Measurements from ENCODE around the gene LRRC39.

Gene LRRC39

DNA sequence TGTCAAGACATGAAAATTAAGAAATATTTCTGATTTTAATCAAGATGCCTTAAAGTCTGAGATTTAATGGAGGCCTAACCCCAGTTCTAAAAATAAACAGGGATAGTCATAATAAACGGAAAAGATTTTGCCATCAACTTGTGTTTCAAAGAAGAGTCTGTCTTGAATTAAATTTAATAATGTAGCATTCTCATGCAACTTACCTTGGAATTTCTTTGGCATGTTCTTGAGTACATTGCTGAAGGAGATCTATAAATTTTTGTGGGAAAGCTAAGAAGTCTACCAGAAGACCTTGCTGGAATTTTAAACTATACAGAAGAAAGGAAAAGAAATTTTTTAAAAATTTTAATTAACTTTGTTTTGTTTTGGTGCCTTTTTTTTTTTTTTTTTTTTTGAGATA, 55.9 kb downstream of the LRRC39 start:
- in situ Hi-C loops (cut with HindIII; ENCODE audit: low sequenced_read_pairs): no loop called here
- TF ChIP-seq, protein P1, sequence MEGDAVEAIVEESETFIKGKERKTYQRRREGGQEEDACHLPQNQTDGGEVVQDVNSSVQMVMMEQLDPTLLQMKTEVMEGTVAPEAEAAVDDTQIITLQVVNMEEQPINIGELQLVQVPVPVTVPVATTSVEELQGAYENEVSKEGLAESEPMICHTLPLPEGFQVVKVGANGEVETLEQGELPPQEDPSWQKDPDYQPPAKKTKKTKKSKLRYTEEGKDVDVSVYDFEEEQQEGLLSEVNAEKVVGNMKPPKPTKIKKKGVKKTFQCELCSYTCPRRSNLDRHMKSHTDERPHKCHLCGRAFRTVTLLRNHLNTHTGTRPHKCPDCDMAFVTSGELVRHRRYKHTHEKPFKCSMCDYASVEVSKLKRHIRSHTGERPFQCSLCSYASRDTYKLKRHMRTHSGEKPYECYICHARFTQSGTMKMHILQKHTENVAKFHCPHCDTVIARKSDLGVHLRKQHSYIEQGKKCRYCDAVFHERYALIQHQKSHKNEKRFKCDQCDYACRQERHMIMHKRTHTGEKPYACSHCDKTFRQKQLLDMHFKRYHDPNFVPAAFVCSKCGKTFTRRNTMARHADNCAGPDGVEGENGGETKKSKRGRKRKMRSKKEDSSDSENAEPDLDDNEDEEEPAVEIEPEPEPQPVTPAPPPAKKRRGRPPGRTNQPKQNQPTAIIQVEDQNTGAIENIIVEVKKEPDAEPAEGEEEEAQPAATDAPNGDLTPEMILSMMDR (IDR thresholded peaks at IDR 0.05; ENCODE audit: low read depth, low read length, missing control alignments): no peak
- DNase-seq (ENCODE audit: low read depth): no peak
- no peak overlapping the region for H3K4me3 ChIP-seq (ENCODE audit: low read depth, low read length)

DNA sequence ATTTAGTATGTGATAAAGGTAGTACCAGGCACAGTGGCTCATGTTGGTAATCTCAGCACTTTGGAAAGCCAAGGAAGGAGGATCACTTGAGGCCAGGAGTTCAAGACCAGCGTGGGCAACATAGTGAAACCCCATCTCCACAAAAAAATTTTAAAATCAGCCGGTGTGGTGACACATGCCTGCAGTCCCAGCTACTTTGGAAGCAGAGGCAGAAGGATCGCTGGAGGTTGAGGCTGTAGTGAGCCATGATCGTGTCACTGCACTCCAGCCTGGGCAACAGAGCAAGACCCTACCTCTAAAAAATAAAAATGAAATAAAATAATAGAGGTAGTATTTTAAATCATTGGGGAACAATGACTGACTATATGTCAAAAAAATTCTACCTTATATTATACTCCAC, 62.5 kb downstream of the LRRC39 start:
- no peak overlapping the region for H3K4me3 ChIP-seq (ENCODE audit: low read depth, low read length)
- in situ Hi-C loops (cut with HindIII; ENCODE audit: low sequenced_read_pairs): no loop called here
- TF ChIP-seq, protein P1 (IDR thresholded peaks at IDR 0.05; ENCODE audit: low read depth, low read length, missing control alignments): no peak
- no peak for DNase-seq (ENCODE audit: low read depth)

DNA sequence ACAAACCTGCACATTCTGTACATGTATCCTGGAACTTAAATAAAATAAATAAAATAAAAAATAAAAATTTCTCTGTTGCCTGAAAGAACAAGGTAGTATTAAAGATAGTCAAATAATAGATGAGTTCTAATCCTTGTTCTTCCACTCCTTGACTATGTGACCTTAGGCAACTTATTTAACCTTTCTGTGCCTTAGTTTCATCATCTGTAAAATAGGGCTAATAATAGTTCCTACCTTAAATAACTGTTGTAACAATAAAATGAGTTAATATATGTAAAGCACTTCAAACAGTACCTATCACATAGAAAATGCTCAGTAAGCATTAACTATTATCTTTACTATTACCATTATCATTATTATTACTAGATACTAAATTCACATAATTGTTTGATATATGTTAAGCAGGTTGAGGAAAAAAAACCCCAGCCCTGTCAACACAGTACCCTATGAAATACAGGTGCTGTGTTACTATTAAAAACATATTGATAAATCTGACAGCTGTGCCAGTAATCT, 68.4 kb downstream of the LRRC39 start:
- in situ Hi-C loops (cut with HindIII; ENCODE audit: low sequenced_read_pairs): no loop called here

DNA sequence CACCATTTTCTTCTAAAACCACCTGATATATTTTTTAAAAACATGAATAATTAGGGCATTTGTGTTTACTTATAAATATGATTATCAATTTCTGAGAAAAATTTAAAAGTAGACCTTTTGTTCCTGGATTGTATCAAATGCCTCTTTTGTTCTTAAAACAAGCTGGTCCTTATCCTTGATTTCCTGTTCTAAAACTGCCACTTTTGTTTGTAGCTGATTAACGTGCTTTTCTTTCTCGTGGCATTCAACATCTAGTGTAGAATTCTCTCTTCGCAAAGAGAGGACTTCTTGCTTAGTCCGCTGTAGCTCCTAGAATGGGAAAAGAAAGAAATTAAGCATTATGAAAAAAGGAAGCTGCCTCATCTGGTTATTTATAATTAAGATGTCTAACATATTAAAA, 70.4 kb downstream of the LRRC39 start:
- TF ChIP-seq, protein P1 (IDR thresholded peaks at IDR 0.05; ENCODE audit: low read depth, low read length, missing control alignments): no peak
- H3K4me3 ChIP-seq (ENCODE audit: low read depth, low read length): no peak overlapping the region
- in situ Hi-C loops (cut with HindIII; ENCODE audit: low sequenced_read_pairs): no loop called here
- no peak for DNase-seq (ENCODE audit: low read depth)

More for the DNA sequence above, 68.4 kb downstream of the LRRC39 start:
- TF ChIP-seq, protein P1 (IDR thresholded peaks at IDR 0.05; ENCODE audit: low read depth, low read length, missing control alignments): no peak
- DNase-seq (ENCODE audit: low read depth): no peak
- no peak overlapping the region for H3K4me3 ChIP-seq (ENCODE audit: low read depth, low read length)

DNA sequence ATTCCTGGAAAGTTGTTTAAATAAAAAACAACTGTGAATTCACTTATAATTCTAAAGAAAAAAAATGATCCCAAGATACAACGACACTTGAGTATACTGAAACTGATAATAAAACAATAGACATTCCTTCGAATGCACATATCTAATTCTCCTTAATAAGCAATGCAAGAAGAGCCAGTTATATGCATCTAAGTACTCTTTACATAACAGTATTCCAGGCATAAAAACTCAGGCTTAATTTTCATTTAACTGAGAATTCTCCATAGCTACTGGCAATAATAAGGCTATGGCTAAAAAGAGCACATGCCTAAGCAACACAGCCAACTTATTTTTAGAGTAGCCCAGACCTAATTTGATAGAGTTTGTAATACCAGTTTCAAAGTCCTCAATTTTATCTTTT, 76.5 kb downstream of the LRRC39 start:
- in situ Hi-C loops (cut with HindIII; ENCODE audit: low sequenced_read_pairs): no loop called here
- H3K4me3 ChIP-seq (ENCODE audit: low read depth, low read length): no peak overlapping the region
- TF ChIP-seq, protein P1 (IDR thresholded peaks at IDR 0.05; ENCODE audit: low read depth, low read length, missing control alignments): no peak
- no peak for DNase-seq (ENCODE audit: low read depth)

DNA sequence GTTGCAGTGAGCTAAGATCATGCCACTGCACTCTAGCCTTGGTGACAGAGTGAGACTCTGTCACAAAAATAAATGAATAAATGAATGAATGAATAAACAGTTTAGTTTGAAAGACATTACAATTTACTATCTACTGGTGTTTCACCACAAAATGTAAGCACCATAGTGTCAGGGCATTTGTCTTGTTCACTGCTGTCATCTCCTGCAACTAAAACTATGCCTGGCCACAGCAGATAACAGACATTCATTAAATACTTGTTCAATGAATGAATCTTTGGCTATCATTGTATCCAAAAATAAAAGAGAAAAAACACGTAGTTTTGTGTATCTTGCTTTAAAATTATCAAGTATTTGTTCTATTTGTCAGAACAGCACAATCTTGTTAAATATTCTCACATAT, 77.9 kb downstream of the LRRC39 start:
- DNase-seq (ENCODE audit: low read depth): no peak
- TF ChIP-seq, protein P1 (IDR thresholded peaks at IDR 0.05; ENCODE audit: low read depth, low read length, missing control alignments): no peak
- in situ Hi-C loops (cut with HindIII; ENCODE audit: low sequenced_read_pairs): no loop called here

More for the DNA sequence above, 77.9 kb downstream of the LRRC39 start:
- H3K4me3 ChIP-seq (ENCODE audit: low read depth, low read length): no peak overlapping the region

Data from astrocyte of the cerebellum (primary cell).